Left lung (tissue), 10 donors: ENCODE results near the gene P3H2. TPM values are rescaled to one million over a fixed set of nuclear protein-coding genes. Genes with fewer than 3 reads are reported as not detected.
A peak's percentile ranks its signal among the peaks of the same experiment; 100 is the strongest.

Experiments used
- ATAC-seq: fragments of 200-7000 bp; cut with Tn5 transposase; one replicate; pipeline ENCODE4 v1.9.1; 2020; ENCODE audit warnings: moderate library complexity
- DNase-seq, 4 donors: peaks; one replicate each; pipeline ENCODE4 v3.0.0-alpha.2; 2013 to 2020
- H3K27ac ChIP-seq, 2 donors: fragments of 200-600 bp; sonication (generic) in 1 of 2; one replicate each; pipeline versions ENCODE4 v1.5.0 to v1.8.0; 2020 to 2021
- H3K27me3 ChIP-seq, 2 donors: fragments of 200-600 bp; sonication (generic) in 1 of 2; one replicate each; pipeline versions ENCODE4 v1.5.0 to v1.8.0; 2020 to 2021
- H3K36me3 ChIP-seq, 2 donors: fragments of 200-600 bp; sonication (generic) in 1 of 2; one replicate each; pipeline versions ENCODE4 v1.5.0 to v1.8.0; 2020 to 2021
- H3K4me1 ChIP-seq, 2 donors: fragments of 200-600 bp; one replicate each; pipeline ENCODE4 v1.8.0; 2021
- H3K4me3 ChIP-seq, 2 donors: fragments of 200-600 bp; sonication (generic) in 1 of 2; one replicate each; pipeline versions ENCODE4 v1.5.0 to v1.8.0; 2020 to 2021; ENCODE audit warnings: mild to moderate bottlenecking in 1 of 2
- H3K9me3 ChIP-seq, 2 donors: fragments of 200-600 bp; sonication (generic) in 1 of 2; one replicate each; pipeline versions ENCODE4 v1.5.0 to v1.8.0; 2020 to 2021
- CTCF ChIP-seq, 2 donors: fragments of 200-600 bp; sonication (generic) in 1 of 2; IDR thresholded peaks; one replicate each; pipeline versions ENCODE4 v1.5.0 to v1.8.0; 2021; ENCODE audit warnings: antibody characterized with exemption in 2 of 2
- intact Hi-C, 2 donors: fragments of 100-400 bp; cut with DNase I; formaldehyde crosslinking; loops; one replicate each; pipeline versions ENCODE4 v1.11.2 to v1.14.2; 2022
- polyA plus RNA-seq, 6 donors: library from polyadenylated mRNA; unstranded; fragments of 120-200 nt; gene quantifications; one replicate each; pipeline ENCODE4 v1.2.1, GENCODE V29; 2013; ENCODE audit not compliant: insufficient read length in 6 of 6
- total RNA-seq, 2 donors: library from RNA; stranded (reverse); fragmentation: NEBNext Ultra II Directional; extraction: Animal tissue kit (Norgen Biotek cat#: 25700); gene quantifications; one replicate each; pipeline ENCODE4 v1.2.1, GENCODE V29; 2021
- donor health status: DM: no; HTN: yes; CAD: no.
- donor health status: DM: no; HTN: no; CAD: no.

The P3H2 gene
- total and polyA plus RNA-seq, 8 donors: 29.1 to 50.7 (median 36.1) TPM

GRCh38 chr3:190109441-190109840 is 11.3 kb downstream of the P3H2 start:
- no peak overlapping the region for H3K4me3 ChIP-seq
- H3K36me3 ChIP-seq: no peaks in the 10 kb centered on the region
- ATAC-seq (no peak), DNase-seq (no peak)
- H3K4me1 ChIP-seq: no peaks in the 10 kb centered on the region
- no peak for TF ChIP-seq CTCF (IDR thresholded peaks at IDR 0.05)
- H3K9me3 ChIP-seq: no peaks in the 10 kb centered on the region
- intact Hi-C loops: no loop called here
- H3K27me3 ChIP-seq: no peaks in the 10 kb centered on the region
- no peak overlapping the region for H3K27ac ChIP-seq

- no peak for DNase-seq
- H3K9me3 ChIP-seq: no peaks in the 10 kb centered on the region
- intact Hi-C loops: no loop called here
- H3K27ac ChIP-seq: no peak overlapping the region
- ATAC-seq: peak; percentile 76
- H3K36me3 ChIP-seq: no peaks in the 10 kb centered on the region
- no peak overlapping the region for H3K4me3 ChIP-seq
- no peaks in the 10 kb centered on the region for H3K27me3 ChIP-seq
- no peak for TF ChIP-seq CTCF (IDR thresholded peaks at IDR 0.05)
- no peaks in the 10 kb centered on the region for H3K4me1 ChIP-seq
These were observed 11.9 kb downstream of the P3H2 start for GRCh38 chr3:190108804-190109203.

GRCh38 chr3:190105876-190106275 is 14.8 kb downstream of the P3H2 start:
- no peak for ATAC-seq
- H3K27me3 ChIP-seq: no peaks in the 10 kb centered on the region
- H3K27ac ChIP-seq: no peak overlapping the region
- intact Hi-C loops: no loop called here
- no peaks in the 10 kb centered on the region for H3K9me3 ChIP-seq
- H3K36me3 ChIP-seq: no peaks in the 10 kb centered on the region
- no peaks in the 10 kb centered on the region for H3K4me1 ChIP-seq
- no peak overlapping the region for H3K4me3 ChIP-seq
- DNase-seq: no peak
- no peak for TF ChIP-seq CTCF (IDR thresholded peaks at IDR 0.05)

- H3K27ac ChIP-seq: no peak overlapping the region
- TF ChIP-seq CTCF (IDR thresholded peaks at IDR 0.05): no peak
- no peaks in the 10 kb centered on the region for H3K36me3 ChIP-seq
- ATAC-seq (peak; percentile 43), DNase-seq (peak in 1 of 4 donors; percentile 44)
- H3K4me1 ChIP-seq: no peaks in the 10 kb centered on the region
- no peaks in the 10 kb centered on the region for H3K9me3 ChIP-seq
- H3K27me3 ChIP-seq: no peaks in the 10 kb centered on the region
- intact Hi-C loops: no loop called here
- H3K4me3 ChIP-seq: no peak overlapping the region
These were observed 19.2 kb downstream of the P3H2 start for GRCh38 chr3:190101320-190102011.

- no peak for TF ChIP-seq CTCF (IDR thresholded peaks at IDR 0.05)
- Histone ChIP-seq H3K4me1 (no peaks in the 10 kb centered on the region), H3K27ac (no peak overlapping the region), H3K4me3 (no peak overlapping the region), H3K27me3 (no peaks in the 10 kb centered on the region), H3K36me3 (no peaks in the 10 kb centered on the region), H3K9me3 (no peaks in the 10 kb centered on the region)
- ATAC-seq: no peak
- DNase-seq: no peak
- intact Hi-C loops: no loop called here
These were observed 21.6 kb downstream of the P3H2 start for GRCh38 chr3:190099099-190099498.
